HG03571 (cell line): Measurements from ENCODE around the gene MYZAP.

Source experiments
- ATAC-seq: cut with Tn5 transposase; IDR thresholded peaks from one replicate; pipeline ENCODE4 v1.9.1; 2021; ENCODE audit not compliant: unreplicated experiment

MYZAP gene

GRCh38 chr15:57619746-57620145, 28.0 kb downstream of the MYZAP start:
- ATAC-seq: no peak

DNA sequence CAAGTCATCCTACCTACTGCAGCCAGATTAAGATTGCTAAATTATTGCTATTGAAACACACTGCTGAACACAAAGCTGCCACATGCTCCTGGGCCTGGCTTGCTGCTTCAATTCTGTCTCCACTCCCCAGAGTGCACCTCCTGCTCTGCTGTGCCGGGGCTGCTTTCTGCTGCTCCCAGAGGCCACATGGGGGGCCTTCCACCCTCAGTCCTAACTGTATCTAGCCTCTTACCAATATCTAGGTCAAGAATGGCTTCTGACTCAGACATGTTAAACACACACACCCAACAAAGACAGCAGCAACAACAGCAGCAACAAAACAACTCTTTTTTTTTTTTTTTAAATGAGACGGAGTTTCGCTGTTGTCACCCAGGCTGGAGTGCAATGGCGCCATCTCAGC, 33.0 kb downstream of the MYZAP start:
- ATAC-seq: no peak

DNA sequence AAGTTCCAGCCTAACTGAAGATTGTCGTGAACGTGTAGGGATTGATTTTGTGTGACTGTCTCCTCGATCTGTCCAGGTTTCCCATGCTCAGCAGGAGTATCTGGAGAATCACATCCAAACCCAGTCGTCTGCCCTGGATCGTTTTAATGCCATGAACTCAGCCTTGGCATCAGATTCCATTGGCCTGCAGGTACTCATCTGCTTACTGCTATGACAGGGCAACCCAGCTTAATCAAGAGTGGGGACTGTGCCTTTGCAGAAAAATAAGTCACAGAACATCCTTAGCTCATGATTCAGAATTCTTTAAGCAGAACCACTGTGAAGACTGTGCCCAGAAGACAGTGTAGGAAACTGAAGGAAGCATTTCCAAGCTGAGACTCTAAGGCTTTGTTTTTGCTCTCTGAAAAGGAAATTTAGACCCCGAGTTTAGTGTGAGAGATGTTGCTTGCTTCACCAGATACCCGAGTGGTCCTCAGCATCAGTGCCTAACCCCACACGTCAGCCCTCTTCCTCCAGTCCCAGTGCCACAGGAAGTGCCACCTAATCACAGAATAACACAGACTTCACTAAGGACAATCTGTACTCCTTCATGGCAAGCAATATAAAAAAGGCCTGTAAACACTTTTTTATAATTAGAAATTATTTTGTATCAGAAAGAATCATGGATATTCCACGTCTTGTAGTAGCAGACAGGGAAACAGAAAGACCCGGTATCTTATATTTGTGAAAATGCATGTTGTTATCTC, 34.2 kb downstream of the MYZAP start:
- ATAC-seq: no peak

- no peak for ATAC-seq
These were observed 35.2 kb downstream of the MYZAP start for GRCh38 chr15:57626713-57627440.

GRCh38 chr15:57631386-57632110, 39.8 kb downstream of the MYZAP start:
- no peak for ATAC-seq

GRCh38 chr15:57634290-57634689, 42.6 kb downstream of the MYZAP start:
- no peak for ATAC-seq

GRCh38 chr15:57635300-57635909, 43.7 kb downstream of the MYZAP start:
- ATAC-seq: no peak

DNA sequence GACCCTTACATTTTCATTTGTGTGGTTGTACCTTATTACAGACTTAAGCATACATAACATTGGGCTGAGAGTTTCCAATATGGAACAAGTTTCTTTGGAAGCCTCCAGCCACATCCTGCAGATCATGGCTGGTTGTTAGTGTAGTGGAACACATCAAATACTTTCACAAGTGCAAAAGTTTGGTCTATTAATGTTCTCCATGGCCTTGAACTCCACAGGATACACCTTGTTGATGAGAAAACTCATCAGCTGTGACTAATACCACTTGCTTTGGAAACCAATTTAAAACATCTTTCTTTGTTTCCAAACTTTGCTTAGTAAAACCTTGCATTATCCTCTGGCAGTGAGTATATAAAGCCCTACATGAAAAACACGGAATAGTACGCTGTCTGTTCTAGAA, 46.1 kb downstream of the MYZAP start:
- ATAC-seq: no peak

GRCh38 chr15:57639306-57639705, 47.6 kb downstream of the MYZAP start:
- no peak for ATAC-seq

- ATAC-seq: no peak
These were observed 49.4 kb downstream of the MYZAP start for GRCh38 chr15:57640930-57641682.

GRCh38 chr15:57643826-57644225, 52.1 kb downstream of the MYZAP start:
- ATAC-seq: no peak

DNA sequence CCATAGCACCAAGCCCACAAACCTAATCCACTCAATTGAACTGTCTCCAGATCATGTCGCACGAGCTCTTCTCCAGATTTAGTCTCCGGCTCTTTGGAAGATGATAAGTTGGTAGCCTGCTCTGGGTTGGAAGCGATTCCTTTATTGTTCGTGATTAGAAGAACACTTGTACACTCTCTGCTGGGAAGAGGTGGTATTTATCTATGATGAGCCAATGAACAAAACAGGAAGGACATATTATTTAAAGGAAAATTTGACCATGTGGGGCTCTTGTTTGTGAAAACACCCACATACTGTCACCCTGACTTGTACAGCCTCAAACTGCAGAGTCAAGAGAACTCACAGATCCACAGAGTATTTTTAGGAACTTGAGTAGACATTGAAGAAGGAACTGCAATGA, 54.4 kb downstream of the MYZAP start:
- no peak for ATAC-seq

GRCh38 chr15:57647071-57647790, 55.5 kb downstream of the MYZAP start:
- no peak for ATAC-seq

- ATAC-seq: no peak
These were observed 56.1 kb downstream of the MYZAP start for GRCh38 chr15:57647791-57648130.

- no peak for ATAC-seq
These were observed 57.4 kb downstream of the MYZAP start for GRCh38 chr15:57649138-57649537.

- ATAC-seq: no peak
These were observed 59.7 kb downstream of the MYZAP start for GRCh38 chr15:57651445-57651844.

DNA sequence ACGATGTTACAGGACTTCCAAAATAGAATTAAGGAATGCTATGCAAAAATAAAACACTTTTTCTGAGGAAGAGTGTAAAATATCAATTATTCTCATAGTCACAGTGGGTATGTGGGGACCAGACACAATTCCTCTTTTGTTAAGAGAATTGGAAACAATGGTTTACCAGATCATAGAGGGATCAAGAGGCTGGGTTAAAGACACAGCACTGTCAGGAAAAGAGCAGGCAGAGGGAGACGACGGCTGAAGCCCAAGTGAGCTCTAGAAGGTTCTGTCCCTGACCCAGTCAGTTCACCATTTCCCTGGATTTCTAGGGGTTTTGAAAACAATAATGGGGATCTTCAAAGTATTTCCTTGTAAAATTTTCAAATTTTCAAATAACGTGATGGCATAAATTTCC, 60.8 kb downstream of the MYZAP start:
- ATAC-seq: no peak

GRCh38 chr15:57654153-57654852, 62.6 kb downstream of the MYZAP start:
- ATAC-seq: no peak

GRCh38 chr15:57655053-57655452, 63.3 kb downstream of the MYZAP start:
- no peak for ATAC-seq

DNA sequence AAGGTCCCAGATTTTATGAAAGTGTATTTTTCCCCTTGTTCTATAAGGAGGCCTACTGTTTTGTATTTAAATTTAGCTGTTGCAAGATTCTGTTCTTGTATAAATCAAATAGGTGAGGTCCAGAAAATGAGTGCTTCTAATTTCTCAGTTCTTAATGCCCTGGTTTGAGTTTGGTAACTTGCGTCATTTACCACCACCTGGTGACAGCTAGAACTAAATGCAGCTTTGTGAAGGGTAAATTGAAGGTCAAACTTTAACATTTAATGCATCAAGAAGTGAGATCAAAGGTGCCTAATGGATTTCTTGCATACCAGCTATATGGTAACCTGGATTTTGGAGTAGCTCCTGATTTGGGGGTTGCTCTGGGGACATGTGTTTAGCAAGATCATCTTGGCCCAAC, 64.1 kb downstream of the MYZAP start:
- ATAC-seq: no peak
